Lower leg skin (tissue), 3 donors: ENCODE measurements around the gene DHX57.

Experiments used
- POLR2A ChIP-seq, 2 donors: fragments of 450-650 bp; IDR thresholded peaks; one replicate each; pipeline ENCODE4 v1.6.1; 2016 to 2017; ENCODE audit warnings: antibody characterized with exemption in 2 of 2, mild to moderate bottlenecking in 1 of 2, moderate library complexity in 1 of 2
- TF ChIP-seq, protein P1 (sequence below), 3 donors: fragments of 450-650 bp; IDR thresholded peaks; one replicate each; pipeline ENCODE4 v1.5.1; 2016; ENCODE audit warnings: antibody characterized with exemption in 3 of 3, mild to moderate bottlenecking in 3 of 3, moderate library complexity in 2 of 3

DNA sequence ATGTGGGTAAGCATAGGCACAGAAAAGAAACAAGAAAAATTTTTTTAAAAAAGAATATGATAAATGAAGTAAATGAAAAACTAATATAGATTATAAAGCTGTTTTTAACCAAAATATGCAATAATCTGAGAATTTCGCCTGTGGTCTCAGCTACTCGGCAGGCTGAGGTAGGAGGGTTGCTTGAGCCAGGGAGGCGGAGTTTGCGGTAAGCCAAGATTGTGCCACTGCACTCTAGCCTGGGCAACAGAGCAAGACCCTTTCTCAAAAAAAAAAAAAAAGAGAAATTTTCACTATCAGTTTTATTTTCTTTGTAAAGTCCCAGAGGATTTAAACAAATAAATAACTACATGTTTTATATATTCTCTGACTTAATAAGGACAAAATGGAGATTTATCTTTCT is 47.3 kb downstream of the DHX57 start:
- TF ChIP-seq, protein P1, sequence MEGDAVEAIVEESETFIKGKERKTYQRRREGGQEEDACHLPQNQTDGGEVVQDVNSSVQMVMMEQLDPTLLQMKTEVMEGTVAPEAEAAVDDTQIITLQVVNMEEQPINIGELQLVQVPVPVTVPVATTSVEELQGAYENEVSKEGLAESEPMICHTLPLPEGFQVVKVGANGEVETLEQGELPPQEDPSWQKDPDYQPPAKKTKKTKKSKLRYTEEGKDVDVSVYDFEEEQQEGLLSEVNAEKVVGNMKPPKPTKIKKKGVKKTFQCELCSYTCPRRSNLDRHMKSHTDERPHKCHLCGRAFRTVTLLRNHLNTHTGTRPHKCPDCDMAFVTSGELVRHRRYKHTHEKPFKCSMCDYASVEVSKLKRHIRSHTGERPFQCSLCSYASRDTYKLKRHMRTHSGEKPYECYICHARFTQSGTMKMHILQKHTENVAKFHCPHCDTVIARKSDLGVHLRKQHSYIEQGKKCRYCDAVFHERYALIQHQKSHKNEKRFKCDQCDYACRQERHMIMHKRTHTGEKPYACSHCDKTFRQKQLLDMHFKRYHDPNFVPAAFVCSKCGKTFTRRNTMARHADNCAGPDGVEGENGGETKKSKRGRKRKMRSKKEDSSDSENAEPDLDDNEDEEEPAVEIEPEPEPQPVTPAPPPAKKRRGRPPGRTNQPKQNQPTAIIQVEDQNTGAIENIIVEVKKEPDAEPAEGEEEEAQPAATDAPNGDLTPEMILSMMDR (IDR thresholded peaks at IDR 0.05): no peak
- no peak for TF ChIP-seq POLR2A (IDR thresholded peaks at IDR 0.05)
